Keratinocyte (primary cell): Measurements from ENCODE around the gene NPIPB6. TPM values are rescaled to one million over a fixed set of nuclear protein-coding genes. Genes with fewer than 3 reads are reported as not detected.
A peak's percentile ranks its signal among the peaks of the same experiment; 100 is the strongest.

ENCODE experiments used
- DNase-seq: peaks from one replicate; pipeline ENCODE4 v3.0.0-alpha.2; 2011; ENCODE audit warnings: low read depth, missing footprints, low spot score
- FAIRE-seq: peaks from 2 replicates; lab custom pipeline; 2011; peaks lifted over from hg19 to GRCh38; lab: Jason Lieb, UNC
- H2AFZ ChIP-seq: 2 replicates; pipeline ENCODE4 v1.6.0; 2012; ENCODE audit warnings: low read length, control low read depth, inconsistent platforms; ENCODE audit not compliant: control insufficient read depth
- H3K27ac ChIP-seq: 2 replicates; pipeline ENCODE4 v1.5.1; 2011; ENCODE audit warnings: low read length; ENCODE audit not compliant: control insufficient read depth, insufficient read depth
- H3K27me3 ChIP-seq: 3 replicates; pipeline ENCODE4 v1.6.0; 2011; ENCODE audit warnings: low read length; ENCODE audit not compliant: control insufficient read depth, insufficient read depth; ENCODE audit errors: extremely low read depth
- H3K36me3 ChIP-seq, 2 experiments: 2 replicates in 1 of 2; 3 replicates in 1 of 2; pipeline ENCODE4 v1.5.1; 2011; ENCODE audit warnings: low read length in 2 of 2, mild to moderate bottlenecking in 1 of 2; ENCODE audit not compliant: control insufficient read depth in 2 of 2, insufficient read depth in 2 of 2; ENCODE audit errors: extremely low read depth in 1 of 2
- H3K4me1 ChIP-seq: 3 replicates; pipeline ENCODE4 v1.5.1; 2011; ENCODE audit warnings: low read length; ENCODE audit not compliant: control insufficient read depth, insufficient read depth; ENCODE audit errors: extremely low read depth
- H3K4me2 ChIP-seq: 3 replicates; pipeline ENCODE4 v1.6.0; 2011; ENCODE audit warnings: low read depth, low read length; ENCODE audit not compliant: control insufficient read depth, insufficient read depth; ENCODE audit errors: extremely low read depth
- H3K4me3 ChIP-seq, 3 experiments: fragments of 200-600 bp in 1 of 3; sonication (generic) in 1 of 3; 2 replicates in 2 of 3; 3 replicates in 1 of 3; pipeline ENCODE4 v1.5.1; 2011 to 2016; ENCODE audit warnings: low read length in 3 of 3, mild to moderate bottlenecking in 3 of 3, control low read depth in 2 of 3, inconsistent platforms in 1 of 3, low read depth in 1 of 3, mixed read lengths in 1 of 3, mixed run types in 1 of 3, moderate library complexity in 1 of 3; ENCODE audit not compliant: control insufficient read depth in 2 of 3, insufficient read depth in 2 of 3; ENCODE audit errors: extremely low read depth in 1 of 3
- H3K79me2 ChIP-seq: 2 replicates; pipeline ENCODE4 v1.6.0; 2012; ENCODE audit warnings: low read length; ENCODE audit not compliant: control insufficient read depth, insufficient read depth
- H3K9ac ChIP-seq: 3 replicates; pipeline ENCODE4 v1.6.0; 2011; ENCODE audit warnings: low read length; ENCODE audit not compliant: control insufficient read depth, insufficient read depth; ENCODE audit errors: extremely low read depth
- H3K9me1 ChIP-seq: 3 replicates; pipeline ENCODE4 v1.6.0; 2011; ENCODE audit warnings: low read length; ENCODE audit not compliant: control insufficient read depth, insufficient read depth; ENCODE audit errors: extremely low read depth
- H3K9me3 ChIP-seq: 2 replicates; pipeline ENCODE4 v1.5.1; 2012; ENCODE audit warnings: low read depth, low read length; ENCODE audit not compliant: control insufficient read depth
- H4K20me1 ChIP-seq: 3 replicates; pipeline ENCODE4 v1.6.0; 2011; ENCODE audit warnings: low read length; ENCODE audit not compliant: control insufficient read depth, insufficient read depth; ENCODE audit errors: extremely low read depth
- EZH2 ChIP-seq: IDR thresholded peaks from one replicate; pipeline ENCODE4 v1.6.1; 2012; ENCODE audit warnings: inconsistent platforms, mild to moderate bottlenecking, low read length, moderate library complexity
- dilution Hi-C: fragments of 300-500 bp; cut with MboI; formaldehyde crosslinking; loops from one replicate; pipeline ENCODE4 v1.7.0; 2020; ENCODE audit warnings: low sequenced_read_pairs; ENCODE audit not compliant: extremely low pct_ligation_motif_present
- polyA plus RNA-seq, 5 experiments: library from polyadenylated mRNA; depleted of rRNA in 3 of 5; stranded (reverse) in 3 of 5; stranded (forward) in 1 of 5; unstranded in 1 of 5; fragments of >200 nt; gene quantifications; 1 replicate in 1 of 5; 2 replicates in 3 of 5; 3 replicates in 1 of 5; pipeline versions ENCODE4 v1.2.1 to v1.2.3, GENCODE V29; 2011 to 2012; ENCODE audit warnings: missing spikeins in 2 of 5, low read depth in 1 of 5, low replicate concordance in 1 of 5
- TF ChIP-seq, protein P1 (sequence below), 3 experiments: IDR thresholded peaks in 1 of 3; conservative IDR thresholded peaks in 1 of 3; optimal IDR thresholded peaks in 1 of 3; 2 replicates in 2 of 3; 3 replicates in 1 of 3; pipeline versions ENCODE3 to v1.5.1; 2011; ENCODE audit warnings: low read length in 3 of 3, mild to moderate bottlenecking in 3 of 3, moderate library complexity in 2 of 3, control low read depth in 1 of 3, inconsistent platforms in 1 of 3; ENCODE audit not compliant: insufficient read depth in 2 of 3; ENCODE audit errors: extremely low read depth in 1 of 3

Gene NPIPB6
- polyA plus RNA-seq, 1 donor (not counting 4 experiments of a cell fraction or from before 2014, with no cell fraction given): 0.38 TPM

DNA sequence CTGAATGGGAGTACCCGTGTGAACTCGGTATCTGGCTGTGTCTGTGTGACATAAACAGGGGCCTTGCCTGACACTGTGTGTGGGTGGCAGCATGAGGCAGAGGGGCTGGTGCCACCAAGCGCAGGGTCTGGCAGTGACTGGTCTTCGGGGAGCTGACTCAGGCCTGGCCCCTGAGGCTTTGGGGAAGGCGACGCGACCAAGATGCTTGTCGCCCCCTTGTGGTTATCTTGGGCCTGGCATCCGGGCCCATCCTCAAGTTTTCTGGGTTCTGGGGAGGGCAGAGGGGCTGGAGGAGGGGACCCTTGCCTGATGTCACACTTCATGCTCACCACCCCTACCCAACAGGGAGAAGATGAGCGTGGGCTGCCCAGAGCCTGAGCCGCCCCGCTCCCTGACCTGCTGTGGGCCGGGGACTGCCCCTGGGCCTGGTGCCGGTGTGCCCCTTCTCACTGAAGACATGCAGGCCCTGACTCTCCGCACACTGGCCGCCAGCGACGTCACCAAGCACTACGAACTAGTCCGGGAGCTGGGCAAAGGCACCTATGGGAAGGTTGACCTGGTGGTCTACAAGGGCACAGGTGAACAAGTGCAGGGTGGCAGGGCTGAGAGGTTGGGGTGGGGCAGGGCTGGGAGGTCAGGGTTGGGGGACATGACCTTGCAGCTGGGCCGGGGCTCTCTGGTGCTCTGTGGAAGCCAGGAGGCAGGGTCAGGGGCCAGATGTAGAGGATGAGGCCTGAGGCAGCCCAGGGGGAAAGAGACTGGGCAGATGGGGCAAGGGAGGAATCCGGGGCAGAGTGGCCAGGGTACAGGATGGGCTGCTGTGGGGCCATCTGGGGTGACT lies 46.0 kb downstream of the NPIPB6 start:
- no peak overlapping the region for H2AFZ ChIP-seq
- H3K27me3 ChIP-seq: no peaks in the 10 kb centered on the region
- no peaks in the 10 kb centered on the region for H3K79me2 ChIP-seq
- FAIRE-seq (no peak), DNase-seq (no peak)
- no peaks in the 10 kb centered on the region for H3K4me1 ChIP-seq
- no peaks in the 10 kb centered on the region for H3K9me1 ChIP-seq
- H3K36me3 ChIP-seq: no peaks in the 10 kb centered on the region
- no peak overlapping the region for H3K4me2 ChIP-seq
- TF ChIP-seq, protein P1, sequence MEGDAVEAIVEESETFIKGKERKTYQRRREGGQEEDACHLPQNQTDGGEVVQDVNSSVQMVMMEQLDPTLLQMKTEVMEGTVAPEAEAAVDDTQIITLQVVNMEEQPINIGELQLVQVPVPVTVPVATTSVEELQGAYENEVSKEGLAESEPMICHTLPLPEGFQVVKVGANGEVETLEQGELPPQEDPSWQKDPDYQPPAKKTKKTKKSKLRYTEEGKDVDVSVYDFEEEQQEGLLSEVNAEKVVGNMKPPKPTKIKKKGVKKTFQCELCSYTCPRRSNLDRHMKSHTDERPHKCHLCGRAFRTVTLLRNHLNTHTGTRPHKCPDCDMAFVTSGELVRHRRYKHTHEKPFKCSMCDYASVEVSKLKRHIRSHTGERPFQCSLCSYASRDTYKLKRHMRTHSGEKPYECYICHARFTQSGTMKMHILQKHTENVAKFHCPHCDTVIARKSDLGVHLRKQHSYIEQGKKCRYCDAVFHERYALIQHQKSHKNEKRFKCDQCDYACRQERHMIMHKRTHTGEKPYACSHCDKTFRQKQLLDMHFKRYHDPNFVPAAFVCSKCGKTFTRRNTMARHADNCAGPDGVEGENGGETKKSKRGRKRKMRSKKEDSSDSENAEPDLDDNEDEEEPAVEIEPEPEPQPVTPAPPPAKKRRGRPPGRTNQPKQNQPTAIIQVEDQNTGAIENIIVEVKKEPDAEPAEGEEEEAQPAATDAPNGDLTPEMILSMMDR (optimal IDR thresholded peaks at IDR 0.05 in 1 of 3, IDR thresholded peaks at IDR 0.05 in 1 of 3, conservative IDR thresholded peaks at IDR 0.05 in 1 of 3; ENCODE audit: extremely low read depth in 1 of 3, insufficient read depth in 2 of 3, low read length in 3 of 3): peak; percentile 77 to 95 (median 84)
- TF ChIP-seq EZH2: no peak
- H4K20me1 ChIP-seq: no peaks in the 10 kb centered on the region
- no peak overlapping the region for H3K9ac ChIP-seq
- H3K9me3 ChIP-seq: no peaks in the 10 kb centered on the region
- dilution Hi-C loops: no loop called here
- H3K4me3 ChIP-seq: no peak overlapping the region
- no peak overlapping the region for H3K27ac ChIP-seq

DNA sequence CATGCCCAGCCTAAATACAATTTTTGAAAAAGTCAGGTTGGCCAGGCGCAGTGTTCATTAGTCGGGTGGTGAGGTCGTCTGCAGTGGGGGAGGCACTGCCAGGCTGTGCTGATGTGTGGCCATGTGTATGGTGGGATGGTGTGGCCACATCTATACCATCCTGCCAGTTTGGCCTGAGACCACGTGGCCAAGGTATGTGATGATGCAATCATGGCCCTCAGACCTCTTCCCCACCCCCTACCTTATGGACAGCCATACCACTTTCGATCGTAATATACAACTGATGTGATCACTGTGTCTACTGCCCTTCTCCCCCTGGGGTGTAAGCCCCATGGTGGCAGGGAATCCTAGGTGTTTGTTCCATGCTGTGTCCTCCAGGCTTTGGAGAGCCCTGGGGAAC lies 47.3 kb downstream of the NPIPB6 start:
- H3K4me3 ChIP-seq: no peak overlapping the region
- no peak overlapping the region for H2AFZ ChIP-seq
- H3K4me1 ChIP-seq: no peaks in the 10 kb centered on the region
- FAIRE-seq: no peak
- no peaks in the 10 kb centered on the region for H4K20me1 ChIP-seq
- TF ChIP-seq EZH2: no peak
- TF ChIP-seq, protein P1 (optimal IDR thresholded peaks at IDR 0.05 in 1 of 3, IDR thresholded peaks at IDR 0.05 in 1 of 3, conservative IDR thresholded peaks at IDR 0.05 in 1 of 3; ENCODE audit: extremely low read depth in 1 of 3, insufficient read depth in 2 of 3, low read length in 3 of 3): no peak
- dilution Hi-C loops: no loop called here
- no peak overlapping the region for H3K27ac ChIP-seq
- no peak overlapping the region for H3K9ac ChIP-seq
- no peak for DNase-seq
- H3K9me1 ChIP-seq: no peaks in the 10 kb centered on the region
- no peaks in the 10 kb centered on the region for H3K9me3 ChIP-seq
- no peak overlapping the region for H3K4me2 ChIP-seq
- no peaks in the 10 kb centered on the region for H3K79me2 ChIP-seq
- no peaks in the 10 kb centered on the region for H3K36me3 ChIP-seq
- no peaks in the 10 kb centered on the region for H3K27me3 ChIP-seq
